Daoy (cell line): Measurements from ENCODE around the gene SGCD. TPM values are rescaled to one million over a fixed set of nuclear protein-coding genes. Genes with fewer than 3 reads are reported as not detected.
"Not testable (repeated sequence)": the region's sequence is repeated elsewhere in the genome, so short reads cannot be mapped to it uniquely, and the experiment has no call there.

Experiments used
- DNase-seq: peaks from one replicate; pipeline ENCODE4 v3.0.0-alpha.2; 2015; ENCODE audit warnings: low read depth
- total RNA-seq: library from RNA; depleted of rRNA; stranded (reverse); fragments of >200 nt; shearing (Covaris generic); gene quantifications from 2 replicates; pipeline ENCODE4 v1.2.3, GENCODE V29; 2014

The SGCD gene
- total RNA-seq, 1 experiment from 2014 or later, result 1.4 TPM

DNA sequence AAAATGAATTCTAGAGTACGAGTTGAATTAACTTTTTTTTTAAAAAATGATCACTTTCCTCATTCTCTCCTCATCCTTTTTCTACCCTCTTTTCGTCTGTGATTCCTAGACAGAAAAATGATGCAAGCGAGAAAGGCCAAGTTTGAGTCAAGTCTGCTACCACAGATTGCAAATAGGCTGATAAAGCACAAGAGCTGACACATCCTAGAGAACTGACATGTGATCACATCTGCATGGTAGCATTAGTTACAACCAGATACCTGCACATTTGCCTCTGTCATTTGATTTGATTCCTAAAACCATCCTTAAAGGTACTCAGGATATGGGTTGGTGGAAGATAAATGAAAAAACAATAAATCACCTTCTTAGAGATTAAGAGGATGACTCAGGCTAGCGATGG lies 297.7 kb downstream of the SGCD start:
- no peak for DNase-seq

- no peak for DNase-seq
Observed at GRCh38 chr5:156628421-156628820, 301.5 kb downstream of the SGCD start.

DNA sequence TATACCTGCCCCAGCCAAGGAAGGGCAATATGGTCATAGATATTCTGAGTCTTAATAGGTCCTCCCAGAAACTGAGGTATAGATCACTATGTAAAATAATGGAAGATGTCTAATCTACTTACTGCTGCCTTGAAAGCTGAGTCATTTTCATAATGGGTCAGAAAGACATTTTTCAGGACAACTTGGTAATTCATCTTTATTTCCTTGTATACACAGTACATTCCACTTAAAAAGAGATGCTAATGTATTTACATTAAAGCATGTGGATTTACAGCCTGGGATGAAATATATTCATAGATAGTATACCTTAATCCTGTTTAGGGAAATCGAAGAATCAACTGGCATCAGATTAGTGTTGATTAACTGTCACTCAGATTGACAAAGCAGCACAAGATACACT lies 304.0 kb downstream of the SGCD start:
- no peak for DNase-seq

DNA sequence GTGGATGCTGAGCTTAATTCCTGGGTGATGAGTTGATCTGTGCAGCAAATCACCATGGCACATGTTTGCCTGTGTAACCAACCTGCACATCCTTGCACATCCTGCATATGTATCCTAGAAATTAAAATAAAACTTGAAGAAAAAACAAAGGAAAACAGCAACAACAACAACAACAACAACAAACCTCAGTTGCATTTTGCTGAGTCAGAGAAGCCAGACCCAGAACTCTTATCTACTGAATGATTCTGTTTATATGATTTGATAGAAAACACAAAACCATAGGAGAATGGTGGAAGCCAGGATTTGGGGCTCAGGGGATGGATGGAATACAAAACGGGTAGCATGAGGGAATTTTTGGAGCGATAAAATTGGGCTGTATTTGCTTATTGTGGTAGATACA lies 307.3 kb downstream of the SGCD start:
- no peak for DNase-seq

DNA sequence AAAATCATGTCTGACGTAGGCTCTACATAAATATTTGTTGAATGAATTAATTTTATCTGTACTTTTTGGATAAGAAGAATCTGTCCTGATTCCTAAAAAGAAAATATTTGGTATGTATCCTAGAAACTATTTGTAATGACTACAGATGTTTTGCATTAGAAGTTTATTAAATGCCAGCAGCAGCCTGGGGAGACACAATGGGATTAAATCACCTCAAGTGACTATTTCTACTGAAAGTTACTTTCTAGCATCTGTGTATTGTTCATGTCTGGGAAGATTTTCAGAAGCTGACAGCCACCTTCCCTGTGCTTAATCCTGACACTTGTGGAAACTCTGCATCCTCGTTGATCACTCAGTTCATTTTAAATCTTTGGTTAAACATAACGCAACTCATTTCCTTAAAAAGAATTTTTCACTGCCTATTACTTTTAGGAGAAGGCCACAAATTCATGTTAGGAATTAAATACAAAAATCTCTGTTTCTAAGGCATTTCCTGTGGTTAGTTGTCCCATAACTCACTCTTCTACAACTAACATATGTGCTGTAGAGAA lies 313.8 kb downstream of the SGCD start:
- no peak for DNase-seq

DNA sequence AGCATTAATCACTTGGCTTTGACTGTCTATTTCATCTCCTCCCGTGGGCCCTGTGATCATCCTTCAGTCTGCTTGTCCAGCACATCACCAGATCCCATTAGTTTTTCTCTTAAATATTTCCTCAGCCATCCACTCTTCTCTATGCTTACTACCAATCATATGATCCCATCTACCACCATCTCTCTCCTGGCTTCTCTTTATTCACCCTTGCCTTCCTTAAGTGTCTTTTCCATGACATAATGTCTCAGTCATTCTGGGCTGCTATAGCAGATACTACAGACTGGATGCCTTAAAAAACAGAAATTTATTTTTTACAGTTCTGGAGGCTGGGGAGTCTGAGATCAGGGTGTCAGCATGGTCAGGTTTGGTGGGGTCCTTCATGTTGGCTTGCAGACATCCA lies 314.7 kb downstream of the SGCD start:
- DNase-seq, result no peak

GRCh38 chr5:156647034-156647451 lies 320.1 kb downstream of the SGCD start:
- no peak for DNase-seq

GRCh38 chr5:156654444-156654843 lies 327.5 kb downstream of the SGCD start:
- DNase-seq, result no peak

DNA sequence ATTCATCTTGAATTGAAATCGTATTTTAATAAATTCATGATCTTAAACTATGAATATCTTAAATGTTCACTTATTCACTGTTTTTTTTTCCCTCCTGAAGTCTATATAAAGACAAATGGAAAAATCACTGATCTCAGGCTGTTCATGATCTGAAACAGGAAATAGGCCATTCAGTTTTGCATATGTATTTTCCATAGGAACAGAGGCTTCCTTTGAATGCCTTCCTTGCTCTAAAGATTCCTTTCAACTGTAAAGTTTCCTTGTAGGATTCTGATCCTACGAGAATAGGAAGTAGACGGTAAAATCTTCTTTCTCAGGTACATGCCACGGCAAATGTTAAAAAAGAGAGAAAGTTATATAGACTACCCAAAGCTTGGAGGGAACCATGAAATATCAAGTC lies 328.8 kb downstream of the SGCD start:
- no peak for DNase-seq

DNA sequence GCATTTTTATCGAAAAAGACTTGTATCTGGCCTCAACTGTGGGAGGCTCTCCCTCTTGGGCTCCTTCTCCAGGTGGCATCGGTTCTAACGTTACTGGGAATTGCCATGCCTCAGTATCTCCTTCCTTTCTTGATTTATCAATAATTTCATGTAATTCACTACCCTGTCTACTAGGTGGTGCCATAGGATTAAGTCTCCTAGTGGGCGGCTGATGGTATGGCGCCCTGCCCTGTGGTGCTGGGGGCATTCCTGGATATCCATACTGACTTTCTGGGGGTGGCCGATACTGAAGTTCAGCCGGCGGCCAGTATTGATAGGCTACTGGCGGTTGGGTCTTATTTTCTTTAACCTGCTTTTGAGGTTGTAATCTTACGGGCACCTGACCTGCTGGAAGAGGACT lies 337.9 kb downstream of the SGCD start:
- DNase-seq, result not testable (repeated sequence)

DNA sequence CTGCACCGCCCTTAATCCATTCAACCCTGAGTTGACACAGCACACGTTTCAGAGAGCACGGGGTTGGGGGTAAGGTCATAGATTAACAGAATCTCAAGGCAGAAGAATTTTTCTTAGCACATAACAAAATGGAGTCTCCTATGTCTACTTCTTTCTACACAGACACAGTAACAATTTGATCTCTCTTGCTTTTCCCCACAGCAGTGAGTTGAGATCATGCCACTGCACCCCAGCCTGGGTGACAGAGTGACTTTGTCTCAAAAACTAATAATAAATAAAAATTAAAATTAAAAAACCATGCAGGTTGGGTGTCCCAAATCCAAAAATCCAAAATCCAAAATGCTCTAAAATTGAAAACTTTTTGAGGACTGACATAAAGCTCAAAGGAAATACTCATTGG lies 339.7 kb downstream of the SGCD start:
- not testable (repeated sequence) for DNase-seq

- DNase-seq, result no peak
Observed at GRCh38 chr5:156667616-156668015, 340.7 kb downstream of the SGCD start.

GRCh38 chr5:156669416-156669815 lies 342.5 kb downstream of the SGCD start:
- no peak for DNase-seq

DNA sequence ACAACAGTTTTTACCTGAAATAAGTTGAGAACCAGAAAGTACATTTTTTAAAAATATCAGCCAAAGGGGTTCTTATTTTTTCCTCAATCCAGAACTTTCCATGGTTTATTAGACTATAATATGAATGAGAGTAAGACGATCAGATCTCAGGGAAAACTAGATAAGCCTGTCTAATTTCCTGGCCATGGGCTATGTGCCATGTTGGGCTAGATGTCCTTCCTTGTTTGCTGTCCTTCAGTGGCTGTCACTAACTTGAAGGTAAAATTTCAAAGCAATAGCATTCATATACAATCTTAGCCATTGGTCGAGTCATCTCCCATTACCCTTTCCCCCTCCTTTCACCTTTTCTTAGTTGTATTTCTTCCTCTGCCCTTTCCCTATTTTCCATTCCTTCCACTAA lies 343.7 kb downstream of the SGCD start:
- no peak for DNase-seq

DNA sequence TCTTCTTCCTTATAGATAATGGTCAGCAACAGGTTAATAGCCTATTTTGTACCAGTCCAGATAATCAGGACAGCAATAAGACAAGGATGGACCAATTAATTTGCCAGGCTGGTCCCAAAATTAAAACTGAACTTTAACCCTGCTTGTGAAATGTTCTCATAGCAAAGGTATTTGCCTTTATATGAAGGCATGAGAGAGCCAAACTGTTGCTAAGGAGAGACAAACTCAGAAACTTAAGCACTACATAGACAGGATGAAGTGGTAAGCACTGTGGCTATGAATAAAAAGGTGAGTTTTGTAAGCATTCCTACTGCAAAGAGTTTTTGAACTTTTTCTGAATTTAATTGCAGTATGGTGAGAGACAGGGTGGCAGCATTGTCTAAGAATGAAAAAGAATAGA lies 348.4 kb downstream of the SGCD start:
- DNase-seq, result no peak

GRCh38 chr5:156677963-156678362 lies 351.0 kb downstream of the SGCD start:
- DNase-seq, result no peak

GRCh38 chr5:156678484-156678883 lies 351.5 kb downstream of the SGCD start:
- DNase-seq, result peak; percentile 20

GRCh38 chr5:156680831-156681230 lies 353.9 kb downstream of the SGCD start:
- DNase-seq, result no peak

GRCh38 chr5:156681265-156681664 lies 354.3 kb downstream of the SGCD start:
- DNase-seq, result no peak

DNA sequence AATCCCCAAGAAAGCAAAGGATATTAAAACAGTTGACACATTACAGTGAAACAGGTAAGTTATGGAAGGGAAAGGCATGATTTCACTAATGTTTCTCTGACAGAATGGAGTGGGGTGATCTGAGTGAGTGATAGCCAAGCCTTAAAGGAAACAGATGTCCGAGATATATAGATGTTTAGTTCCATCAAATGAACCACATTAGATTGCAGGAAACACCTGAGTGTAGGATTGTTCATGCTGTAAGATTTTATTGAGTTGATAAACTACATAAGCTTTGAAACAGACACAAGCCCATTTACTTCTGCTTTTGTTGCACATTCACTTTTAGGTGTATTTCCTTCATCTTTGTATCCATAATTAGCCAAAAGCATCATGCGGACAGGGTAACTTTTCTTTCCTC lies 356.0 kb downstream of the SGCD start:
- DNase-seq, result no peak

- no peak for DNase-seq
Observed at GRCh38 chr5:156683509-156683908, 356.5 kb downstream of the SGCD start.

- no peak for DNase-seq
Observed at GRCh38 chr5:156684216-156684615, 357.3 kb downstream of the SGCD start.

- no peak for DNase-seq
Observed at GRCh38 chr5:156685481-156685880, 358.5 kb downstream of the SGCD start.

DNA sequence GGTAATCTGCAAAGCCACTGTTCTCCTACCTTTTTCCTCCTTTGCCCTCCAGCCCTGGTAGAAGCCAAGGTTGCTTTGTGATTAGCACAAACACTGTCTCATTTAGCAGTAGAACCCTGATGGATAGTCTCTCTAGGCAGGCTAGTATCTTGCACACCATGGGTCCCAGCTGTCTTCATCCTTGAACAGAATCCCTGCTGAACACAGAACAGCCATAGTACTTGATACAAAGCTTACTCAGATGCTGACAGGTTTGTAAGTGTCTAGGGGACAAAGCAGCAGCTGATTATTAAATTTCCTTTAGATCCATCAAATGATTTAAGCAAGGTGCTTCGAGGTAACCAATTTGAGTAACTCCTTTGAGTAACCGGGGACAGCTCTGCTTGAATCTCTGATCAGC lies 359.4 kb downstream of the SGCD start:
- DNase-seq, result no peak

DNA sequence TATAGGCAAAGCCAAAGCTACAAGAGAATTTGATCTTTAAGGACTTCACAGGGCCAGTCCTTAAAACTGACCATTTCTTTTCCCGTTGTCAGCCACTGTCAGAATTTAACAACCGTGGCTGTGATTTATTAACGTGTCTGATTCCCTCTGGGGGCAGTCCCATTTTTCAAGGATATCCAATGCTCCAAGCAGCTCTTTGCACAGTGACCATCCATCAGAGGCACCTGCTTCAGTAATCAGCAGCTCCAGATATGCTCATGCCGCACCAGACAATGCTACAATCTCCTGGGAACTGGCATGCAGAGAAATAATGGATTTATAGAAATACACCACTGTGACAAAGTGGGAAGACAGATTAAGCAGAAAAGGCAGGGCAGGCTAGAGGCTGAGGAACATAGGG lies 359.8 kb downstream of the SGCD start:
- no peak for DNase-seq
